HepG2 (cell line): Measurements from ENCODE around the gene DNAJC5. TPM values are rescaled to one million over a fixed set of nuclear protein-coding genes. Genes with fewer than 3 reads are reported as not detected.

Source experiments
- ARID5B ChIP-seq: IDR thresholded peaks from 2 replicates; pipeline ENCODE4 v1.4.0; 2020; ENCODE audit warnings: mild to moderate bottlenecking, missing genetic modification reagents
- GATAD1 ChIP-seq: IDR thresholded peaks from 2 replicates; pipeline ENCODE4 v1.6.1; 2016; ENCODE audit warnings: missing genetic modification reagents, missing compliant biosample characterization
- HNRNPUL1 ChIP-seq: fragments of 200-400 bp; formaldehyde crosslinking; IDR thresholded peaks from 2 replicates; pipeline ENCODE4 v1.6.1; 2017; ENCODE audit warnings: low read depth, mild to moderate bottlenecking, low read length, moderate library complexity
- HOXA3 ChIP-seq: sonication (generic); formaldehyde crosslinking; IDR thresholded peaks from 2 replicates; pipeline ENCODE4 v1.5.0; 2020; ENCODE audit warnings: missing genetic modification reagents
- JDP2 ChIP-seq: sonication (generic); formaldehyde crosslinking; IDR thresholded peaks from 2 replicates; pipeline ENCODE4 v1.8.1; 2022; ENCODE audit warnings: missing genetic modification reagents, borderline replicate concordance
- KMT2A ChIP-seq: sonication (generic); formaldehyde crosslinking; IDR thresholded peaks from 2 replicates; pipeline ENCODE4 v1.4.0; 2020; ENCODE audit warnings: missing genetic modification reagents
- MAFK ChIP-seq, 2 experiments: IDR thresholded peaks in 1 of 2; conservative IDR thresholded peaks in 1 of 2; 2 replicates each; pipeline ENCODE4 v1.6.1; 2011; ENCODE audit warnings: improper control_type of control experiment in 2 of 2, low read length in 2 of 2
- MED13 ChIP-seq: sonication (generic); formaldehyde crosslinking; IDR thresholded peaks from 2 replicates; pipeline ENCODE4 v1.5.0; 2020; ENCODE audit warnings: missing genetic modification reagents
- MTA1 ChIP-seq: sonication (generic); formaldehyde crosslinking; IDR thresholded peaks from 2 replicates; pipeline ENCODE4 v1.4.0; 2020; ENCODE audit warnings: missing genetic modification reagents, mild to moderate bottlenecking, borderline replicate concordance
- NR1H2 ChIP-seq: sonication (generic); formaldehyde crosslinking; IDR thresholded peaks from 2 replicates; pipeline ENCODE4 v1.8.1; 2022; ENCODE audit warnings: low read depth, missing genetic modification reagents, borderline replicate concordance
- POGZ ChIP-seq: sonication (generic); formaldehyde crosslinking; IDR thresholded peaks from 2 replicates; pipeline ENCODE4 v1.4.0; 2020; ENCODE audit warnings: mild to moderate bottlenecking, missing genetic modification reagents
- RBM22 ChIP-seq: fragments of 200-400 bp; formaldehyde crosslinking; optimal IDR thresholded peaks from 2 replicates; pipeline ENCODE3; 2017; ENCODE audit warnings: mild to moderate bottlenecking, low read length, moderate library complexity
- SMC3 ChIP-seq: IDR thresholded peaks from 2 replicates; pipeline ENCODE4 v1.6.1; 2011; ENCODE audit warnings: low read length, improper control_type of control experiment
- STAG1 ChIP-seq: sonication (generic); formaldehyde crosslinking; IDR thresholded peaks from 2 replicates; pipeline ENCODE4 v1.4.0; 2020; ENCODE audit warnings: missing genetic modification reagents
- ZNF12 ChIP-seq: sonication (generic); formaldehyde crosslinking; IDR thresholded peaks from 2 replicates; pipeline ENCODE4 v1.5.0; 2020; ENCODE audit warnings: missing genetic modification reagents
- ZNF33B ChIP-seq: sonication (generic); formaldehyde crosslinking; IDR thresholded peaks from 2 replicates; pipeline ENCODE4 v1.5.1; 2020; ENCODE audit warnings: mild to moderate bottlenecking, missing genetic modification reagents
- ZNF383 ChIP-seq: sonication (generic); formaldehyde crosslinking; IDR thresholded peaks from 2 replicates; pipeline ENCODE4 v1.4.0; 2020; ENCODE audit warnings: missing genetic modification reagents, mild to moderate bottlenecking, borderline replicate concordance
- ZNF44 ChIP-seq: sonication (generic); formaldehyde crosslinking; IDR thresholded peaks from 2 replicates; pipeline ENCODE4 v1.5.1; 2020; ENCODE audit warnings: mild to moderate bottlenecking, missing genetic modification reagents
- ZNF574 ChIP-seq: sonication (generic); formaldehyde crosslinking; IDR thresholded peaks from 2 replicates; pipeline ENCODE4 v1.4.0; 2020; ENCODE audit warnings: missing genetic modification reagents
- ZNF792 ChIP-seq: IDR thresholded peaks from 2 replicates; pipeline ENCODE4 v1.6.1; 2016
- ZNF850 ChIP-seq: sonication (generic); formaldehyde crosslinking; conservative IDR thresholded peaks from 2 replicates; pipeline ENCODE4 v1.9.0; 2021; ENCODE audit warnings: mild to moderate bottlenecking, missing genetic modification reagents
- ZSCAN20 ChIP-seq: sonication (generic); formaldehyde crosslinking; IDR thresholded peaks from 2 replicates; pipeline ENCODE4 v1.4.0; 2020; ENCODE audit warnings: missing genetic modification reagents, mild to moderate bottlenecking, borderline replicate concordance
- polyA plus RNA-seq, 8 experiments: library from polyadenylated mRNA; depleted of rRNA in 3 of 8; stranded (reverse) in 7 of 8; unstranded in 1 of 8; fragments of >200 nt; fragmentation: Illumina TruSeq in 4 of 8; extraction: Trizol in 4 of 8; gene quantifications; 2 replicates each; pipeline versions ENCODE4 v1.2.1 to v1.2.3, GENCODE V29; 2011 to 2016; ENCODE audit warnings: low read depth in 4 of 8, missing spikeins in 1 of 8, mixed read lengths in 1 of 8; ENCODE audit not compliant: insufficient read depth in 1 of 8
- total RNA-seq, 5 experiments: library from RNA; depleted of rRNA; stranded (reverse); fragments of >200 nt; fragmentation: Illumina TruSeq; extraction: Trizol; gene quantifications; 2 replicates each; pipeline ENCODE4 v1.2.3, GENCODE V29; 2016; ENCODE audit warnings: low read depth in 1 of 5
- TF ChIP-seq, protein P1 (sequence below): sonication (generic); formaldehyde crosslinking; IDR thresholded peaks from 2 replicates; pipeline ENCODE4 v1.4.0; 2020; ENCODE audit warnings: missing genetic modification reagents, borderline replicate concordance

Gene DNAJC5
- total and polyA plus RNA-seq, 2 of the 13 experiments (the other 11 are each of a cell fraction or from before 2014, with no cell fraction given) = 42.8 to 64.5 TPM

DNA sequence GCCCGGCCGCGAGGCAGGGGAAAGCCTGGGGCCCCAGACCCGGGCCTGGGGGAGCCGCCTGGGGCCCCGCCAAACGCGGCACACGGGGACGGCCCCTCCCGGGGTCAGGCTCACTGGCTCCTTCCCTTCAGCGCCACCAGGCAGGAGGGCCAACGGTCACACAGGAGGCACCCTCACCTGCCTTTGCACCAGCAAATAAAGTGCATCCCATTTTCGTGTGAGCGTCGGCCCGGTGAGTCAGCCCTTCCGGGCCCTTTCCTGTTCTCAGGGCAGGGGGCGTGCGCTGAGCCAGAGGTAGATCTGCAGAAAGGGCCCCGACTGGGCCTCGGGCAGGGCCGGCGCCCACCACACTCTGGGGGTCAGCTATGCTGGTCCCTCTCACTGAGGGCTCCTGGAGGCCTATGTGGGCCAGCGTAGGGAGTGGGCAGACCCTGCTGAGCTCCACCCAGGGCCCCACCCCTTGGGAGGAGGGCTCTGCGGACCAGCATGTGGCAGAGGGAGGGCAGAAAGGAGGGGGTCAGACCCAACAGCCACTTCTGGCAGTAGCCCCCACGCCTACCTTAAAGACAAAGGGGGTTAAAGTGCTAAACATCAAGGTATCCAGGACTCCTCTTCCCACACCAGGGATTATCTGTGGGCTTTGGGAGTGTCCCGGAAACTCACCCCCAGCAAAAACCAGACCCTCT lies 62.2 kb downstream of the DNAJC5 start (continued):
- TF ChIP-seq, protein P1, sequence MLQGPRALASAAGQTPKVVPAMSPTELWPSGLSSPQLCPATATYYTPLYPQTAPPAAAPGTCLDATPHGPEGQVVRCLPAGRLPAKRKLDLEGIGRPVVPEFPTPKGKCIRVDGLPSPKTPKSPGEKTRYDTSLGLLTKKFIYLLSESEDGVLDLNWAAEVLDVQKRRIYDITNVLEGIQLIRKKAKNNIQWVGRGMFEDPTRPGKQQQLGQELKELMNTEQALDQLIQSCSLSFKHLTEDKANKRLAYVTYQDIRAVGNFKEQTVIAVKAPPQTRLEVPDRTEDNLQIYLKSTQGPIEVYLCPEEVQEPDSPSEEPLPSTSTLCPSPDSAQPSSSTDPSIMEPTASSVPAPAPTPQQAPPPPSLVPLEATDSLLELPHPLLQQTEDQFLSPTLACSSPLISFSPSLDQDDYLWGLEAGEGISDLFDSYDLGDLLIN = no peak
- 0 out of 2 replicates have a peak, but pooled peaks have one; percentile 36 for TF ChIP-seq STAG1 (CRISPR knock-in tag)
- no peak for TF ChIP-seq HNRNPUL1
- no peak for TF ChIP-seq JDP2 (CRISPR knock-in tag)
- peak; percentile 40 for TF ChIP-seq HOXA3 (CRISPR knock-in tag)
- TF ChIP-seq GATAD1 (CRISPR knock-in tag) = no peak; the same call in 1 of the 2 replicates
- no peak for TF ChIP-seq ZNF383 (CRISPR knock-in tag)
- TF ChIP-seq MAFK (conservative IDR thresholded peaks at IDR 0.05 in 1 of 2, IDR thresholded peaks at IDR 0.05 in 1 of 2; ENCODE audit: low read length in 2 of 2) = no peak; a peak in 1 of 4 replicates
- TF ChIP-seq ZNF850 = no peak
- TF ChIP-seq NR1H2 (CRISPR knock-in tag) = no peak
- TF ChIP-seq ZNF33B = 0 out of 2 replicates have a peak, but pooled peaks have one; percentile 26
- no peak for TF ChIP-seq ZNF574 (CRISPR knock-in tag)
- no peak for TF ChIP-seq SMC3
- TF ChIP-seq KMT2A = peak; percentile 68
- TF ChIP-seq ZNF44 (CRISPR knock-in tag) = peak; percentile 85; the same call in 1 of the 2 replicates
- no peak; the same call in 1 of the 2 replicates for TF ChIP-seq ZNF12 (CRISPR knock-in tag)
- TF ChIP-seq POGZ = no peak
- TF ChIP-seq MTA1 (CRISPR knock-in tag) = 0 out of 2 replicates have a peak, but pooled peaks have one; percentile 59
- no peak for TF ChIP-seq RBM22
- TF ChIP-seq ZNF792 (CRISPR knock-in tag) = peak; percentile 87
- no peak; the same call in 1 of the 2 replicates for TF ChIP-seq ZSCAN20
- no peak for TF ChIP-seq MED13
- peak; percentile 33; the same call in 1 of the 2 replicates for TF ChIP-seq ARID5B (CRISPR knock-in tag)
